Middle frontal gyrus (tissue), 1 donor: Measurements from ENCODE around the gene ADPRS.

Experiments used
- DNase-seq: peaks from one replicate; pipeline ENCODE4 v3.0.0-alpha.2; 2015; ENCODE audit warnings: low spot score; ENCODE audit errors: extremely low spot score

The ADPRS gene

GRCh38 chr1:36088577-36089392 is at the start of gene ADPRS:
Gene ADPRS (plus strand): TSS chr1:36088892. CDS start chr1:36088905, 13 bp downstream.
- peak; percentile 77 for DNase-seq

- no peak for DNase-seq
These were observed 48.5 kb upstream of the ADPRS start for GRCh38 chr1:36040238-36040637.

DNA sequence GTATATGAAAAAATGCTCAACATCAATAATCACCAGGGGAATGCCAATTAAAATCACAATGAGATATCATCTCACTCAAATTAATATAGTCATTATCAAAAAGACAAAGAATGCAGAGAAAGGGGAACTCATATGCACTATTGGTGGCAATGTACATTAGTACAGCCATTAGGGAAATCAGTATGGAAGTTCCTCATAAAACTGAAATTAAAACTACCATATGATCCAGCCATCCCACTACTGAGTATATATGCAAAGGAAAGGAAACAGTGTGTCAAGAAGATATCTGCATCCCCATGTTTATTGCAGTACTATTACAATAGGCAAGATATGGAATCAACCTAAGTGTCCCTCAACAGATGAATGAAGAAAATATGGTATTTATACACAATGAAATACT is 36.9 kb upstream of the ADPRS start:
- no peak for DNase-seq

GRCh38 chr1:36053978-36054377 is 34.7 kb upstream of the ADPRS start:
- no peak for DNase-seq

- DNase-seq = no peak
These were observed 33.0 kb upstream of the ADPRS start for GRCh38 chr1:36055706-36056105.

- no peak for DNase-seq
These were observed 26.4 kb upstream of the ADPRS start for GRCh38 chr1:36062315-36062714.

GRCh38 chr1:36067871-36068270 is 20.8 kb upstream of the ADPRS start:
- DNase-seq = no peak

GRCh38 chr1:36068866-36069265 is 19.8 kb upstream of the ADPRS start:
- DNase-seq = no peak

DNA sequence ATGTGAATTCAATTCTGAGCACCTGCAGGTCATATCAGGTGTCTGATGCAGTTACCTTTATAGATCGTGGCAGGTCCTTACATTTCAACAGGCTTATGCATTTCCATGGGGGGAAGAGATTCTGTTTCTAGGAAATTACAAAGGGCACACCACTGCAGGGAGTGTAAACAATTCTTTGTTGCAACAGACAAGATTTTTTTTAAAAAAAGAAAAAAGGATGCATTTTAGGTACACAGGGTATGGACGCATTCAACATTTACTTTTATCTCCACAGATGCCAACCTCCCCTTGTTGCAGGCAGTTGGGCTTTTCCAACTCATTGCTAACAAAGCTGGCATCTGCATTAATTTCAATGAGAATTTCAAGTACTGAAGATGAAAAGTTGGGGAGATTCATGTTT is 18.3 kb upstream of the ADPRS start:
- no peak for DNase-seq

GRCh38 chr1:36076979-36077573 is 11.6 kb upstream of the ADPRS start:
- DNase-seq = no peak

- no peak for DNase-seq
These were observed 8.5 kb upstream of the ADPRS start for GRCh38 chr1:36080236-36080635.

DNA sequence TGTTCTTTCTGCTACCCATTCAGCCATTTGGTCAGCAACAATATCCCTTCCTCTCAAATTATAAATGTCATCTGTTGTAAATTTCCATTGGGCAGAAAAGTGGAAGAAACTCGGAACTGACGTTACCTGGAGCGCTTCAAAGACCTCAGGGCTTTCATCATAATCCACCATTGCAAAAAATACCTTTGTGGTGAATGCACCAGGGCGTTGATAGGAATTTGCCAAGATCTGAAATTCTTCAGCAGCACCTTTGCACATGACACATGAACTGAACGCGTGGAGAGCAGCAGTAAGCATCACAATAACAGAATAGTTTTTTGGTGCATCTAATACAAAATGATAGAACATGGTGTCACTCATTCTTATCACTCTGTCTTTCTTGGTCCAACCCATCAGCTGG is 7.9 kb upstream of the ADPRS start:
- DNase-seq = no peak

DNA sequence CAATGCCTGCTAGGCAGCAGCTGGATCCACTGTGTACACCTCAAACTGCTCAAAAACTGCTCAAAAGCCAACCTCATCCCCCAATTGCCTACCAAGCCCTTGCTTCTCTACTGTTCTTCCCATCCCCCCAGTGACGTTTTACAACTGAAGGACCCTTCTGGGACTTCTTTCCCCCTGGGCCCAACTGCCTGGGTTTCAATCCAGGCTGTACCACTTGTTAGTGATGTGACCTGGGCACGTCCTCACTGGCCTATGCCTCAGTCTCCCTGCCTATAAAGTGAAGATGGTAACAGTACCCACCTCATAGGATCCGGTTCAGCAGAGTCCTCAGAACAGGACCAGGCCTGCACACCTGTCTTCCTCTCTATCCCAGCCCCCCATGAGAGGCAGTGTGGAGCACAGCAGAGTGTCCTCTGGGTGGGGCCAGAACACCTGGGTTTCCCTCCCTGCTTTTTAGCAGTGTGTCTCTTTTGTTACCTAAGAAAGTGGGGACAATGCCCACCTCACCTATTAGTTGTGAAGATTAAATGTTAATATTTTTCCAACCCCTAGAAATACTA is 6.7 kb upstream of the ADPRS start:
- no peak for DNase-seq

DNA sequence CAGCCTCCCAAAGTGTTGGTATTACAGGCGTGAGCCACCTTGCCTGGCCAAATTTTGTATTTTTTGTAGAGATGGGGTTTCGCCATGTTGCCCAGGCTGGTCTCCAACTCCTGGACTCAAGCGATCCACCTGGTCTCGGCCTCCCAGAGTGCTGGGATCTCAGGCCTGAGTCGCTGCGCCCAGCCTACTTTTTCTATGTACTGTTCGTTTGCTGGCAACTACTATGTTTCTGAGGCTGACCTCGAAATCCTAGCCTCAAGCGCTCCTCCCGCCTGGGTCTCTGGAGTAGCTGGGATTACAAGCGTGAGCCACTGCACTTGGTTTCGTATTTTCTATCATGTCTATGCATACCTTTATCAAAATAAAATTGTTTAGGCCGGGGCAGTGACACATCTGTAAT is 5.5 kb upstream of the ADPRS start:
- DNase-seq = no peak

DNA sequence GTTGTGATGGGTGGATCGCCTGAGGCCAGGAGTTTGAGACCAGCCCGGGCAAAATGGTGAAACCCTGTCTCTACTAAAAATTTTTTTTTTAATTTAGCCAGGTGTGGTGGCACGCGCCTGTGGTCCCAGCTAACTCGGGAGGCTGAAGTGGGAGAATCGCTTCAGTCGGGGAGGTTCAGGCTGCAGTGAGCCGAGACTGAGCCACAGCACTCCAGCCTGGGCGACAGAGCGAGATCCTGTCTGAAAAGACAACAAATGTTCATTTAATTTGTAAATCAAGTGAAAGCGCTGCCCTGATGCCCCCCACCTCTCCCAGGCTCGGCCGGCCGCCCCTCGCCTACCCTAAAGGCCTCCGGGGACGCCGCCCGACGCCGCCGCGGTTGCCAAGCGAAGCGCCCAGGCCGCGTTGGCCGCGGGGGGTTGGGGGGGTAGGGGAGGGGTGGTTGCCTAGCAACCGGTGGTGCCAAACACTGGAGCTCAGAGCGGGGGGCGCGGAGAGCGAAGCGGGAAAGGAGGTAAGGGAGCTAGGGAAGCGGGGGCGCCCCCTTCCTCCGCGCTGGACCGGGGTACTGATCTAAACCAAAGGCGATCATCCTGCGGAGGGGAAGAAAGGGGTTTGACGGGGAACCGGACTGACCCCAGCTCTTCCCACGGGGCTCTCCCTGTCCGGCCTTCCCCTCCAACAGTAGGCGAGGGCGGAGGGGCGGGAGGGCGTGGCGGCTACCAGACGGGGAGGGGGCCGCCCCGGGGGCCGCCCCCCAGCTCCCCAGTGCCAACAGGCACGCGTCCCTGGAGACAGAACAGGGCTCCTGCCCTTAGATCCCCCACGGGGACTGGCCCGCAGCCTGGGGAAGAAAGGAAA is 4.8 kb upstream of the ADPRS start, which contains the start of gene TEKT2:
TSS of gene TEKT2 (plus strand) at position 460 of the 862 bp plus-strand sequence. CDS start 828 bp downstream, outside the sequence.
- DNase-seq = no peak

GRCh38 chr1:36084497-36085115 is 4.1 kb upstream of the ADPRS start:
- DNase-seq = no peak

GRCh38 chr1:36085126-36085525 is 3.6 kb upstream of the ADPRS start:
- DNase-seq = no peak

GRCh38 chr1:36085686-36086526 is 2.8 kb upstream of the ADPRS start:
- no peak for DNase-seq

GRCh38 chr1:36086529-36087232 is 2.0 kb upstream of the ADPRS start:
- DNase-seq = no peak
